Middle frontal gyrus (tissue), 1 donor: ENCODE results near the gene WNT7B.

ENCODE experiments used
- DNase-seq: peaks from one replicate; pipeline ENCODE4 v3.0.0-alpha.2; 2015; ENCODE audit warnings: low spot score; ENCODE audit errors: extremely low spot score

WNT7B gene

DNA sequence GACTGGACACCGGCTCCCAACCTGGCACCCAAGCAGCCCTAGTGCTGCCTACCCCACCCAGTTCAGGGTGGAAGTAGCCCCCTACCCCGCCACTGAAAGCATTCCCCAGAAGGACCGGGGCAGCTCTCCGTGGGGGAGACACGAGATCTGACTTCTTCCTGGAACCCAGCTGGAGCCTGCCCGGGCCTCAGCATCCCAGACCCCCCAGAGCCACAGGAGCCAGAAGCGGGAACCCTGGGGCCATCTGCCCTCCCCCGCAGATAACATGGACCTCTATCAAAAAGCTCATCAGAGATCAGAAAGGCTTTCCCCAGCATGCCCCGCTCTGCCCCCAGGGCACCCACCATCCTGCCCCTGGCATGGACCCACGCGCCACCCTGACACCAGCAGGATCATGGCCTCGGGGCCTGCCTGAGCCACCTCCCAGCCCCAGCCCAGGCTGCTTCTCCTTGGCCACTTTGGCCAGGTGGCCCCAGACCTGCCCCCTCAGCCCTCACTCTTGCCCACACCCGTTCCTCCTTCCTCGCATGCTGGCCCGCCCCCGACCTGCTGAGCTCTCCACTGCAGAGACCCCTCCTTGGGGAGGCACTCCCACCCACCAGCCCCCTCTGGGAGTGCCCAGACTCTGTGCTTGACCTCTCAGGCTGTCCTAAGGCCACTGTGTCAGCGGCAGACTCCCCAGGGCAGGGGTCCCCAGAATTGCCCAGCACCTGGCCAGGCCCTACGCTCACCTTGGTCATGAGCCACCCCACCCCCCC, 17.1 kb downstream of the WNT7B start:
- DNase-seq: no peak

DNA sequence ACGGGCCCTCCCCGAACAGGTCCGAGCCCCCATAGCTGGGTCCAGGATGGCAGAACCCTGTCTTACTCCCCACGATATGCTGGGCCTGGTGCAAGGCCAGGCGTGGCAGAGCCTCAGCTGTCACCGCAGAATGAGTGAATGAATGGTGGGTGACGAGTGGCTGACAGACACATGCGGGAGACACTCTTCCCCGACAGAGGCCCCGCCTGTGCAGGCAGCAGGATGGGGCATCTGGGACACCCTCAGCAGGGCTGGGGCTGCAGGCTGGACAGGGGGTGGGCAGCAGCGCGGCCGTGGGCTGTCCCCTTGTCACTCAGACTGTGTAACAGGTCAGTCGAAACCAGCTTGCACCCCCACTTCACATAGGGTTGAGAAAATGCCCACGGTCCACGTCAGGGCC, 18.0 kb downstream of the WNT7B start:
- no peak for DNase-seq

- DNase-seq: no peak
These were observed 19.1 kb downstream of the WNT7B start for GRCh38 chr22:45957826-45958225.

DNA sequence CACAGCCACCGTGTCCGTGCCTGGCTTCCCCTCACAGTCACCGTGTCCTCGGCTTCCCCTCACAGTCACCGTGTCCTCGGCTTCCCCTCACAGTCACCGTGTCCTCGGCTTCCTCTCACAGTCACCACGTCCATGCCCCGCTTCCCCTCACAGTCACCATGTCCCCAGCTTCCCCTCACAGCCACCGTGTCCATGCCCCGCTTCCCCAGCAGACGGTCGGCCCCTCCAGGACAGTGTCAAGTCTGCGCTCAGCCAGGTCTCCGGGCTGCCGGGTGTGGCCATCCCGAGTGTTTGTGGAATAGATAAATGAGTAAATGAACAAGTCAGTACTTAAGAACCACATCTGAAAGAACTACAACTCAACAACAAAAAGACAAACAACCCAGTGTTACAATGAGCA, 23.8 kb downstream of the WNT7B start:
- DNase-seq: no peak

DNA sequence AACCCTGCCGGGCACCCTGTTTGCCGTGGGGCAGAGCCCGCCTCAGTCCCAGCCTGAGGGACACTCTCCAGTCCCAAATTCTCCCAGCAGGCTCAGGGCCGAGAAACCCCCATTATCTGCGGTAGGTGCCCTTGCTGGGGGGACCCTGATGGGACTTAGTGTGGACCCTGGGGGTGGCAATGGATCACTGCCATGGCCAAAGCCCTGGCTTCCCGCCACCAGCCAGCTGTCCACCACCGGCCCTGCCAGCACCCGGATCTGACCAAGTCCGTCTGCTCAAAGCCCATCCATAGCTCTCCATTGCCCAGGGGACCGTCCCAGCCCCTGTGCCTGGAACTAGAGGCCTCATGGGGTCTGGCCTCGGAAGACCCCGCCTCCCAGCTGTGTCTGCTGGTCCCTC, 24.4 kb downstream of the WNT7B start:
- no peak for DNase-seq

DNA sequence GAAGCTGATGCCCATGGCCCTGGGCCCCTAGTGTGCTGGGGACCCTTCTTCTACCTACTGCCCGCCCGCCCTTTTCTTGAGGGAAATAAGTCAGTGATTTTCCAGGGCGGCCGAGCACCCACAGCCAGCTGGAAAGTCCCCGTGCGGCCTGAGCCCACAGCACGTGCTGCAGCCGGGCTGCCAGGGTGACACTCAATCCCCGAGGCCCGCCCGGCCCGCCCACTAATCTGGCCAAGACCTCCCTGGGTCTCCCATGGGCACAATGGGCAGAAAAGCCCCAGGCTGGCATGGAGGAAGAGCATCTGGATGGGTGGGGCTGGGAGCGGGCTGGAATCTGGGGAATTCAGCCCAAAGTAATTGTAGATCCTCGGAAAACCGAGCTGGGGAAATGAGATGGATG, 24.8 kb downstream of the WNT7B start:
- no peak for DNase-seq

- DNase-seq: no peak
These were observed 27.1 kb downstream of the WNT7B start for GRCh38 chr22:45949891-45950290.

GRCh38 chr22:45949258-45949870, 27.6 kb downstream of the WNT7B start:
- no peak for DNase-seq

GRCh38 chr22:45948081-45948648, 28.8 kb downstream of the WNT7B start:
- no peak for DNase-seq

- DNase-seq: peak; percentile 9
These were observed 30.0 kb downstream of the WNT7B start for GRCh38 chr22:45946805-45947600.

GRCh38 chr22:45945621-45946106, 31.3 kb downstream of the WNT7B start:
- no peak for DNase-seq

DNA sequence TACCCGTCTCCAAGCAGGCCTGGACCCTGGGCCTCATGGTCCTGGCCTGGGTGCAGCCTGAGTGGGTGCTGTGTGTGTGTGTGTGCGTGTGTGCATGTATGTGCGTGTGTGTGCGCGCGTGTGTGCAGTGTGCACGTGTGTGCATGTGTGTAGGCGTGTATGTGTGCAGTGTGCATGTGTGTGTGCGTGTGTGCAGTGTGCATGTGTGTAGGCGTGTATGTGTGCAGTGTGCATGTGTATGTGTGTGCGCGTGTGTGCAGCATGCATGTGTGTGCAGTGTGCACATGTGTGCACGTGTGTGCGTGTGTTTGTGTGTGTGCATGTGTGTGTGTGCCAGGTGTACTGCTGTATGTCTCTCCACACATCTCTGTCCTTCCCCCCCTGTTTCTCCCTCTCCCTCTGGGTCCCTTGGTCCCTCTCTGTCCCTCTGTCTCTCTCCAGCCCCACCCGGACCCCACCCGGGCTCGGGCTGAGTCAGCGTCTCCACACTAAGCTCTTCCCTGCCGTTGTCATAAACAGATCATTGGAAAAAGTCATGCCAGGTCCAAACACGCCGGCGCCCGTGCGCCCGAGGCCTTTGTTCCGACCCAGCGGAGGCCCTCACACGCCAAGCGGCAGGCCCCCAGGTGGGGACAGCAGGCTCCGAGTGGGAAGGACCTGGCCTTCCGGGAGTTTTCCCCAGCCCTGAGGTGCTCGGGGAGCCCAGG, 34.0 kb downstream of the WNT7B start:
- no peak for DNase-seq

DNA sequence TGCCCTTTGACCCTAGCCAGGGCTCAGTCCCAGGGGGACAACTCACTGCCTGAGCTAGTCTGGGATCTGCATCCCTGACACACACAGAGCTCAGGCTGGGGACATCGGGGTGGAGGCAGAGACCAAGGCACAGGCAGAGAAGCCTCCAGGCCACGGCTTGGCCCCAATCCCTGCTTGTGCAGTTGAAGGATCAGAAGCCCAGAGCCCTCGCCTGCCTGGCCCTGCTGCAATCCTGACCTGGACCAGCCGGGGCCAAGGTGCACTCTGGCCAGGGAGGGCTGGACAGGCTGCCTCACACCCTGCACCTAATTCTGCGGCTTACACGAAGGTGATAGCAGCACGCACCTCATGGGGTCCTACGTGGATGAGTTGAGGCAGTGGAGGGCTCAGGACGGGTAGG, 34.6 kb downstream of the WNT7B start:
- DNase-seq: no peak

DNA sequence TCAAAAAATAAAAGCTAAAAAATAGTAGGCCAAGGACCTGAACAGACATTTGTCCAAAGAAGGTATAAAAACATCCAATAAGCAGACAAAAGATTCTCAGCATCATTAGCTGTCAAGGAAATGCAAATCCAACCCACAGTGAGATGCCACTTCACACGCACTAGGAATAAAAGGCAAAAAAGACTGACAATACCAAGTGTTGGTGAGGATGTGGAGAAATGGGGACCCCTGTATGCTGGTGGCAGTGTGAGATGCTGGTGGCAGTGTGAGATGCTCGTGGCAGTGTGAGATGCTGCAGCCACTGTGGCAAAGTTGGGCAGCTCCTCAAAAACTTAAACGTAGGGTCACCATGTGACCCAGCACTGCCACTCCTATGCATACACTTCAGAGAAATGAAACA, 38.0 kb downstream of the WNT7B start:
- DNase-seq: no peak

DNA sequence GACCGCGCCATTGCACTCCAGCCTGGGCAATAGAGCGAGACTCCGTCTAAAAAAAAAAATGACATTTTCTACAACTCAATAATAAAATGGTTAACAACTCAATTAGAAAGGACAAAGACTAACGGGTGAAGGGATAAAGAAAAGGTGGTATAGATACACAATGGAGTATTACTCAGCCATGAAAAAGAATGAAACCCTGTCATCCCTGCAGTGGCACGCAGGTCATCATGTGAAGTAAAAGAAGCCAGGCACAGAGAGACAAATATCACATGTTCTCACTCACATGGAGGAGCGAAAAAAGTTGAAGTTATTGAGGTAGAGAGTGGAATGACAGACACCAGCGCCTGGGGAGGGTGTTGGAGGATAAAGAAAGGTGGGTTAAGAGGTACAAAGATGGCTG, 39.0 kb downstream of the WNT7B start:
- no peak for DNase-seq

DNA sequence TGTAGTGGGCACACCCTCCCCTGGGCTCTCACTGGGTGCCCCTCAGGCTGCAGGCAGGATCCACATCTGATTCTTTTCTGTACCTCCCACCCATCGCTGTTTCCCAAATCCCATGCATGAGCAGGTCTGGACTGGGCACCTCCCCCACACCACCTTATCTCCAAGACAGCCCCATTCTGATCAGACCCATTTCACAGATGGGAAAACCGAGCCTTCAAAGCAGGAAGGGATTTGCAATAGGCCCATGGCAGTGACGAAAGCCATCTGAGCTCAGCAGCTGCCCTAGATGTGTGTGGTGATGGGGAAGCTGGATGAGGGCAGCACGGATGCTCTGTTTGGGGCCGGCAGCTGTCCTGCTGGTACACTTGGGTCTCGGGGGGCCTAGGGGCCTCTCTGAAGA, 41.4 kb downstream of the WNT7B start:
- DNase-seq: no peak

DNA sequence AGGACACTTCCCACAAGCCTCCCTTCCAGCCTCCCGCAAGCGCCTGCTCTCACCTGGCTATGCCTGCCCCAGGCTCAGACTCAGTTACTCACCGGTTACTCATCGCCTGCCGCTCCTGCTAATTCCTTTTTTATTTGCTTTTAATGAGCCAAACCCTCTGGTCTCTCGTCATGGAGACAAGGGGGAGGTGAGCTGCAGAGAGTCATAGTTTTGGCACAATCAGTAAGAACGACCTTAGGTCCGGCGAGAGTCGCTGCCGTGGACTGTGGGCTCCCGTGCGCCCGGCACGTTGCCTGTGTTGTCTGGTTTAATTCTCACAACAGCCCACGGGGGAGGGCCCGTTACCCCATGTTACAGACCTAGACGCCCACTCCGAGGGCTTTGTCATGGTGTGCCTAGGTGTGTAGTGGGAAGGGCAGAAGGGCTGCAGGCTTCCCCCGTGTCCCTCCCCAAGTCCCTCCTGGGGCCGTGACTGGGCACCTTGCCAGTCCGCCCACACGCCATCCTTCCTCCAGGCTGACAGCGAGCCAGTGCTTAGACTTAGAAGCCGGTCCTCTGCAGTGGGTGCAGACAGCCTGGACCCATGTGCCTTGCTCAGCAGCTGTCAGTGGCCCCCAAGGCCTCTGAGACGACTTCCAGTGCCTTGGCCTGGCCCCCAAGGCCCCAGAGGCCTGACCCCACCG, 42.2 kb downstream of the WNT7B start:
- DNase-seq: no peak

GRCh38 chr22:45934168-45934564, 42.8 kb downstream of the WNT7B start:
- DNase-seq: no peak

DNA sequence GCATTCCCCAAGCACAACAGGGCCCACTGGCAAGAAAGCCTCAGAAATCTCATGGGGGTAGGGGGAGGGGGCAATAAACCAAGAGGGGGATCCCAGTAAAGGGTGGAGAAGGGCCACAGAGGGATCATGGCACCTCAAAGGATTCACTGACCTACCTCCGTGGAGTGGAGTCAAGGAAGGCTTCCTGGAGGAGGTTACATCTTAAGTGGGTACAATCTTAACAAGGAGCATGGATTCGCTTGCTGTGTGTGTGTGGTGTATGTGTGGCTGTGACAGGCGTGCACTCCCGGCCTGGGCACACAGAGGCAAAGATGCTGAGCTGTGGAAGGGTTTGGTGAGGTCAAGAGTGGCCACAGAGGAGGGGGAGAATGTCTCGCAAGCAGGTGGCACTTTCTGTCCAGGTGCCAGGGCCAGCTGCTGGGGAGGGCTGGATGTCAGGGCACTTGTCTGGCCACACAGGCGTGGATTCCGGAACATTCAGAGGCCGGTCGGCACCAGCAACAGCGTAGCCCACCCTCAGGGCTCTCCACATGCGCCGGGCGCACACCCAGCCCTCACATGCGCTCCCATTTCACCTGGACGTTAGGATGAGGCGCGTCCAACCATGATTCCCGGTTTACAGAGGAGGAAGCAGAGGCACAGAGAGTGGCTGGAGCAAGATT, 43.3 kb downstream of the WNT7B start:
- no peak for DNase-seq

DNA sequence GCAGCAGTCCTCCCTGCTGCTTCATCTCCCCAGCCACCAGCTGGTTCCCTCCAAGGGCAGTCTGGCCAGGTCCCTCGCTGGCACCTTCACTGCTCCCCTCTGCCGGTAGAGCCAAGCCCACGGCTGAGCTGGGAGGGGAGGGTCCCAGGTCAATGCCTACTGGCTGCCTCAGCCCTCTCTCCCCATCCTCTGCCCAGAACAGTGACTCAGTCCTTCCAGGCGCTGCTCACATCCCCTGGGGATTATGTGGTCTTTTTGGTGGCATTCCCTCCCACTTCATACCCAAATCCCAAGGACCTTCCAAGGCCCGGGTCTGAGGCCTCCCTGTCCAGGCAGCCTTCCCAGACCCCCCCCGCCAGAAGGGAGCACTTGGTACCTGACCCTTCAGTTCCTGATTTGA, 44.9 kb downstream of the WNT7B start:
- no peak for DNase-seq
